PC-9 (cell line): Measurements from ENCODE around the gene MAFF. TPM values are rescaled to one million over a fixed set of nuclear protein-coding genes. Genes with fewer than 3 reads are reported as not detected.
"Not testable (repeated sequence)": the region's sequence is repeated elsewhere in the genome, so short reads cannot be mapped to it uniquely, and the experiment has no call there.

Source experiments
- BruUV-seq: library from RNA; stranded (reverse); fragments of 400-500 nt; replicated peaks from 2 replicates; lab custom pipeline; 2021; lab: Mats Ljungman, UMichigan
- CTCF ChIA-PET: fragments of 300-600 bp; sonication (Branson Sonifier 250); formaldehyde crosslinking; loops from one replicate; lab custom pipeline; 2022; ENCODE audit warnings: antibody characterized with exemption; lab: Charles Lee
- POLR2A ChIA-PET: fragments of 300-600 bp; sonication (Branson Sonifier 250); formaldehyde crosslinking; loops from one replicate; lab custom pipeline; 2022; ENCODE audit warnings: antibody characterized with exemption; ENCODE audit not compliant: unreplicated experiment; lab: Charles Lee
- DNase-seq, 2 experiments: peaks; one replicate each; pipeline versions ENCODE4 v3.0.0 to v3.0.0-alpha.2; 2015 to 2022; ENCODE audit warnings: mixed read lengths in 1 of 2
- H2AFZ ChIP-seq: fragments of 200-600 bp; sonication (generic); 2 replicates; pipeline ENCODE4 v1.8.1; 2017; ENCODE audit warnings: antibody characterized with exemption
- H3F3A ChIP-seq: fragments of 200-600 bp; sonication (generic); 2 replicates; pipeline ENCODE4 v1.8.1; 2017; ENCODE audit warnings: antibody characterized with exemption, mild to moderate bottlenecking, low read depth; ENCODE audit not compliant: insufficient read depth
- H3K27ac ChIP-seq: fragments of 200-600 bp; sonication (generic); 2 replicates; pipeline ENCODE4 v1.6.1; 2016; ENCODE audit warnings: mixed run types
- H3K27me3 ChIP-seq: fragments of 200-600 bp; sonication (generic); 2 replicates; pipeline ENCODE4 v1.6.1; 2016; ENCODE audit warnings: low read depth, mixed run types; ENCODE audit not compliant: insufficient read depth
- H3K36me3 ChIP-seq: fragments of 200-600 bp; sonication (generic); 2 replicates; pipeline ENCODE4 v1.6.1; 2016; ENCODE audit warnings: low read depth, mixed run types
- H3K4me1 ChIP-seq: fragments of 200-600 bp; sonication (generic); replicated peaks from 2 replicates; pipeline ENCODE4 v1.6.1; 2016; ENCODE audit warnings: mixed run types; ENCODE audit not compliant: insufficient read depth
- H3K4me2 ChIP-seq: fragments of 200-600 bp; sonication (generic); 2 replicates; pipeline ENCODE4 v1.6.1; 2017; ENCODE audit warnings: mixed run types
- H3K4me3 ChIP-seq: fragments of 200-600 bp; sonication (generic); 2 replicates; pipeline ENCODE4 v1.6.1; 2016; ENCODE audit warnings: mixed run types
- H3K79me2 ChIP-seq: fragments of 200-600 bp; sonication (generic); 2 replicates; pipeline ENCODE4 v1.6.1; 2017; ENCODE audit warnings: low read depth, mixed run types
- H3K9me2 ChIP-seq: fragments of 200-600 bp; sonication (generic); 2 replicates; pipeline ENCODE4 v1.8.1; 2017; ENCODE audit warnings: mild to moderate bottlenecking; ENCODE audit not compliant: insufficient read depth
- H3K9me3 ChIP-seq: fragments of 200-600 bp; sonication (generic); 2 replicates; pipeline ENCODE4 v1.8.1; 2016; ENCODE audit warnings: low read depth; ENCODE audit not compliant: insufficient read depth
- H4K20me1 ChIP-seq: fragments of 200-600 bp; sonication (generic); 2 replicates; pipeline ENCODE4 v1.8.1; 2017; ENCODE audit not compliant: insufficient read depth
- EZH2 ChIP-seq: fragments of 200-600 bp; sonication (generic); IDR thresholded peaks from 2 replicates; pipeline ENCODE4 v1.8.0; 2017; ENCODE audit warnings: antibody characterized with exemption, low read depth
- intact Hi-C: fragments of 100-400 bp; cut with micrococcal nuclease; formaldehyde crosslinking; loops from one replicate; pipeline ENCODE4 v1.10.0; 2022; ENCODE audit not compliant: unreplicated experiment
- total RNA-seq: library from RNA; stranded (reverse); gene quantifications from 2 replicates; pipeline ENCODE4 v1.2.3, GENCODE V29; 2021
- TF ChIP-seq, protein P1 (sequence below): fragments of 200-600 bp; sonication (generic); conservative IDR thresholded peaks from 2 replicates; pipeline ENCODE4 v1.6.1; 2017; ENCODE audit warnings: mixed run types, antibody characterized with exemption, mild to moderate bottlenecking, moderate library complexity

The MAFF gene
- total RNA-seq, 1 experiment from 2014 or later: 27.9 TPM

DNA sequence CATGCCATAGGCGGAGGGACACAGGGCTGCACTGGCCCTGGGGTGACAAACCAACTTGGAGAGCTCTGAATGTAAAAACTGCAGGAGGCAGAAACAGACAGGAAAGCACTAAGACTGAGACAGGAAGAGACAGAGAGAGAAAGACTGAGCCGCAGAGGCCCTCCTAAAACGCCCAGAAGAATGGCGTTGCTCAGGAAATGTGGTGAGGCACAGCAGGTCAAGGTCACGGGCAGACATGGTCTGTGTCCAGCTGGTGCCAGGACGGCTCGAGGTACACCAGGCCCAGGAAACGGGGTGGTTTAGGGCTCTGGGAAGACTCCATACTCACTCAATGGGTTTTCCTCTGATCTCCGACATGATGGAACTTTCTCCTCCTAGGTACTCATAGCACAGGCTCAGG is 29.1 kb downstream of the MAFF start:
- no peaks in the 10 kb centered on the region for H3K9me3 ChIP-seq

DNA sequence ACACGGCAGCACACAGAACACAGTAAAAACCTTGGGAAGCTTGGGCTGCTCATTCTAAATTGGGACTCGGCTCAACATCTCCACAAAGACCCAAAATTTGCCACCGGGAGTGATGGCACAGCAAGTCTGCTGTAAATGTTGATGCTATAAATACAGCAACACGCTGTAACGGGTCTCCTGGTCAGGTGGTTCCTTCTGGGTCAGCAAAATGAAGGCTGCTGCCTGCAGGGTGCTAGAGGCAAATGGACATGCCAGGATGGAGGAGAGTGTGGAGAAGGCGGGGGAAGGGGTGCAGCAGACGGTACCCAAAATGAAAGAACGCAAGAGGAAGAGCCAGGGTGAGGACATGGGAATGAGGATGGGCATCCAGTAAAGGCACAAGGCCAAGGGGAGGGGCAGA is 30.4 kb downstream of the MAFF start:
- ChIA-PET POLR2A (no interaction called here), CTCF (no interaction called here)
- peaks cover 56% of the 10 kb centered on the region for H3K79me2 ChIP-seq
- no peak overlapping the region for H3K4me2 ChIP-seq
- no peak overlapping the region for H3K27ac ChIP-seq
- H3K4me1 ChIP-seq: peaks cover 68% of the 10 kb centered on the region
- no peak overlapping the region for H2AFZ ChIP-seq
- DNase-seq: no peak
- intact Hi-C loops: no loop called here
- H3K9me2 ChIP-seq: no peaks in the 10 kb centered on the region
- no peaks in the 10 kb centered on the region for H3K9me3 ChIP-seq
- BruUV-seq: no TSS peak
- H3K36me3 ChIP-seq: peaks cover 64% of the 10 kb centered on the region
- no peak overlapping the region for H3K4me3 ChIP-seq
- TF ChIP-seq EZH2: no peak
- TF ChIP-seq, protein P1, sequence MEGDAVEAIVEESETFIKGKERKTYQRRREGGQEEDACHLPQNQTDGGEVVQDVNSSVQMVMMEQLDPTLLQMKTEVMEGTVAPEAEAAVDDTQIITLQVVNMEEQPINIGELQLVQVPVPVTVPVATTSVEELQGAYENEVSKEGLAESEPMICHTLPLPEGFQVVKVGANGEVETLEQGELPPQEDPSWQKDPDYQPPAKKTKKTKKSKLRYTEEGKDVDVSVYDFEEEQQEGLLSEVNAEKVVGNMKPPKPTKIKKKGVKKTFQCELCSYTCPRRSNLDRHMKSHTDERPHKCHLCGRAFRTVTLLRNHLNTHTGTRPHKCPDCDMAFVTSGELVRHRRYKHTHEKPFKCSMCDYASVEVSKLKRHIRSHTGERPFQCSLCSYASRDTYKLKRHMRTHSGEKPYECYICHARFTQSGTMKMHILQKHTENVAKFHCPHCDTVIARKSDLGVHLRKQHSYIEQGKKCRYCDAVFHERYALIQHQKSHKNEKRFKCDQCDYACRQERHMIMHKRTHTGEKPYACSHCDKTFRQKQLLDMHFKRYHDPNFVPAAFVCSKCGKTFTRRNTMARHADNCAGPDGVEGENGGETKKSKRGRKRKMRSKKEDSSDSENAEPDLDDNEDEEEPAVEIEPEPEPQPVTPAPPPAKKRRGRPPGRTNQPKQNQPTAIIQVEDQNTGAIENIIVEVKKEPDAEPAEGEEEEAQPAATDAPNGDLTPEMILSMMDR: no peak
- no peaks in the 10 kb centered on the region for H3K27me3 ChIP-seq
- peaks cover 43% of the 10 kb centered on the region for H3F3A ChIP-seq
- H4K20me1 ChIP-seq: no peaks in the 10 kb centered on the region

More for the DNA sequence above, 29.1 kb downstream of the MAFF start:
- intact Hi-C loops: no loop called here
- Histone ChIP-seq H2AFZ (no peak overlapping the region), H3K27me3 (no peaks in the 10 kb centered on the region), H3K36me3 (peaks cover 69% of the 10 kb centered on the region), H4K20me1 (no peaks in the 10 kb centered on the region), H3K4me3 (no peak overlapping the region), H3K4me1 (peaks cover 57% of the 10 kb centered on the region), H3K27ac (0 out of 2 replicates have a peak overlapping the region, but pooled peaks have one; percentile 39), H3K4me2 (no peak overlapping the region), H3F3A (peaks cover 37% of the 10 kb centered on the region), H3K79me2 (peaks cover 59% of the 10 kb centered on the region), H3K9me2 (no peaks in the 10 kb centered on the region)
- no peak for DNase-seq
- no TSS peak for BruUV-seq
- ChIA-PET POLR2A (no interaction called here), CTCF (interaction anchor here (0.6 kb wide), 1 partner anchor 12 kb away, joined by 3 read pairs; no protein-coding TSS in a partner anchor)
- no peak for TF ChIP-seq EZH2
- TF ChIP-seq, protein P1: no peak

DNA sequence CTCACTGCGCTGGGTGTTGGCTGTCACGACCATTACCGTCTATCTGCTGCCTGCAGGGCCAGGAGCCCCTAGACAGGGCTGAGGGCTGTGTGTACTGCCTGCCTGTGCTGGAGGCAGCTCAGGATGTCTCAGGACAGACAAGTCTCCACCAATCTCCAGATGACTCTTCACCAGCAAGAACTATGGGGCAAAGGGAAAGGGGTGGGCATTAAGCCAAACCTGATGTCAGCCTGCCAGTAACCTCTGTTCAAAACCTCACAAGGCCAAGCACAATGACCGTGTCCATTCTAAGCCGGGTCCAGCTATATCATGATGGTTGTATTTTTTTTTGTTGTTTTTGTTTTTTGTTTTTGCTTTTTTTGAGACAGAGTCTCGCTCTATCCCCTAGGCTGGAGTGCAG is 31.6 kb downstream of the MAFF start:
- Histone ChIP-seq H3K27me3 (no peaks in the 10 kb centered on the region), H3K79me2 (peaks cover 56% of the 10 kb centered on the region), H3K27ac (peak overlapping the region; percentile 15; the same call in 1 of the 2 replicates), H3K9me2 (no peaks in the 10 kb centered on the region), H3K4me2 (peak overlapping the region; percentile 27; the same call in 1 of the 2 replicates), H3K36me3 (peaks cover 53% of the 10 kb centered on the region), H2AFZ (no peak overlapping the region), H3K9me3 (no peaks in the 10 kb centered on the region), H3K4me3 (no peak overlapping the region), H3K4me1 (peaks cover 68% of the 10 kb centered on the region), H4K20me1 (no peaks in the 10 kb centered on the region), H3F3A (peaks cover 48% of the 10 kb centered on the region)
- no peak for DNase-seq
- POLR2A ChIA-PET: no interaction called here
- TF ChIP-seq EZH2: no peak
- TF ChIP-seq, protein P1: no peak
- no TSS peak for BruUV-seq
- intact Hi-C loops: no loop called here
- CTCF ChIA-PET: no interaction called here

DNA sequence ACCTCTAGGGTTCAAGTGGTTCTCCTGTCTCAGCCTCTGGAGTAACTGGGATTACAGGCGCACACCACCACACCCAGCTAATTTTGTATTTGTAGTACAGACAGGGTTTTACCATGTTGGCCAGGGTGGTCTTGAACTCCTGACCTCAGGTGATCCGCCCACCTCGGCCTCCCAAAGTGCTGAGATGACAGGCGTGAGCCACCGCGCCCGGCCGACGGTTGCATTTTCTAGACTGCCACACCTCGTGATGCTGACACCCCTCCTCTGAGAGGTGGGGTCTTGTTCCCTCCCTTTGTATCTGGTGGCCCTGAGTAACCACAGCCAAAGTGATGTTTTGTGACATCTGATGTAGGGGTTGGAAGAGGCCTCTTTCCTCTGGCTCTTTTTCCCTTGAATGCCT is 32.1 kb downstream of the MAFF start:
- H3K27ac ChIP-seq, H3K4me3 ChIP-seq, BruUV-seq, intact Hi-C loops, DNase-seq, H3K9me2 ChIP-seq, H3K9me3 ChIP-seq, H4K20me1 ChIP-seq, H2AFZ ChIP-seq, H3K27me3 ChIP-seq: not testable (repeated sequence)
- Histone ChIP-seq H3K4me2 (peak overlapping the region; percentile 27; the same call in 1 of the 2 replicates), H3K79me2 (peaks cover 58% of the 10 kb centered on the region), H3K4me1 (peaks cover 68% of the 10 kb centered on the region), H3K36me3 (peaks cover 53% of the 10 kb centered on the region), H3F3A (peaks cover 49% of the 10 kb centered on the region)
- CTCF ChIA-PET: interaction anchor here (0.6 kb wide), 1 partner anchor 9 kb away, joined by 5 read pairs; no protein-coding TSS in a partner anchor
- POLR2A ChIA-PET: interaction anchor here (0.6 kb wide), 1 partner anchor 276 kb away, joined by 9 read pairs; no protein-coding TSS in a partner anchor
